ENCODE measurements around the gene ADGRL2. TPM values are rescaled to one million over a fixed set of nuclear protein-coding genes. Genes with fewer than 3 reads are reported as not detected.

ADGRL2 gene
- polyA plus RNA-seq, 3 donors, result not detected

DNA sequence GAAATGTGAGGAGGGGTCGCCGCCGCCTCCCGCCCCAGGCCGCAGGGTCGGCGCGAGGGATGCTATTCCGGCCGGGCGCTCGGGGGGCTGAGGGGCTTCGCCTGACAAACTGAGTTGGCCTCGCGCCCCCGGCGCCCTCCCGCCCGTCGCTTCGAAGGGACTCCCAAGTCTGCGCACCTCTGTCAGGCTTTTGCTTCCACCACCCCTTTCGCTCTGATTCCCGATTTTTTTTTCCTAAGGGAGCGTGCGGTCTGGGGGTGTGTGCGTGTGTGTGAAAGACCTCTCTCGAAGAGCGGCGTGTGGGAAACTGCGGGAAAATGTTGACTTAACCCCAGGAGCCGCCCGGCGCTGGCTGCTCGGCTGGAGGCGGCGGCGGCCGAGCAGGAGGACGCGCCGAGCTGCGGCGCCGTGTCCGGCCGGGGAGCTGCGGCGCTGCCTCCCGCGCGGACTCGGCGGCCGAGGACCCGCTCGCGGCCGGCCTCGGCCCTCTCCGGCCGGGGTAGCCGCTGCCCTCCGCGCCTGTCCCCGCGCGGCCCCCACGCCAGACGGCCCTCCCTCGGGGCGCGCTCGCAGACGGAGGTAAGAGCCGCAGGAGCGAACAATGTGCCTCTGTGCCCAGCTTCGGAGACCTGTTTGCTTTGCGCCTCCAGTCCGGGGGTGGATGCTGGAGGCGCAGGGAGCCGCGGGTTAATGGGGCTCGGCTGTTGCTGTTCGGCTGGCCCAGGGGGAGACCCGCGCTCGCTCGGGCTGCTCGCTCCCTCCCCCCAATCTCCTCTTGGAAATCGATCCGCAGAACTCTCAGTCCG lies 1.1 kb downstream of the ADGRL2 start:
- H3K9me3 ChIP-seq (replicated peaks in 1 of 2; ENCODE audit: control insufficient read depth in 1 of 2, insufficient read depth in 1 of 2, low read length in 2 of 2), result peaks cover 0 to 6% of the 10 kb centered on the region in 2 donors
- no peak overlapping the region for H3K27ac Mint-ChIP-seq
- peak overlapping the region in 1 of 3 experiments; percentile 51 for H3K4me3 ChIP-seq (replicated peaks in 1 of 3; ENCODE audit: low read depth in 2 of 3, low read length in 3 of 3)
- H3K4me1 Mint-ChIP-seq, result peaks cover 15% of the 10 kb centered on the region
- peaks cover 60 to 74% (median 63%) of the 10 kb centered on the region in 3 donors for H3K27me3 Mint-ChIP-seq (ENCODE audit: low read depth in 3 of 3)
- no peak overlapping the region for H3K9ac ChIP-seq (ENCODE audit: insufficient read depth, low read length, poor library complexity, severe bottlenecking)
- no peaks in the 10 kb centered on the region for H4K20me1 ChIP-seq (ENCODE audit: insufficient read depth, low read length)
- peaks cover 0 to 8% (median 5%) of the 10 kb centered on the region in 7 donors for H3K9me3 Mint-ChIP-seq
- no peak for DNase-seq
- TF ChIP-seq, protein P1, sequence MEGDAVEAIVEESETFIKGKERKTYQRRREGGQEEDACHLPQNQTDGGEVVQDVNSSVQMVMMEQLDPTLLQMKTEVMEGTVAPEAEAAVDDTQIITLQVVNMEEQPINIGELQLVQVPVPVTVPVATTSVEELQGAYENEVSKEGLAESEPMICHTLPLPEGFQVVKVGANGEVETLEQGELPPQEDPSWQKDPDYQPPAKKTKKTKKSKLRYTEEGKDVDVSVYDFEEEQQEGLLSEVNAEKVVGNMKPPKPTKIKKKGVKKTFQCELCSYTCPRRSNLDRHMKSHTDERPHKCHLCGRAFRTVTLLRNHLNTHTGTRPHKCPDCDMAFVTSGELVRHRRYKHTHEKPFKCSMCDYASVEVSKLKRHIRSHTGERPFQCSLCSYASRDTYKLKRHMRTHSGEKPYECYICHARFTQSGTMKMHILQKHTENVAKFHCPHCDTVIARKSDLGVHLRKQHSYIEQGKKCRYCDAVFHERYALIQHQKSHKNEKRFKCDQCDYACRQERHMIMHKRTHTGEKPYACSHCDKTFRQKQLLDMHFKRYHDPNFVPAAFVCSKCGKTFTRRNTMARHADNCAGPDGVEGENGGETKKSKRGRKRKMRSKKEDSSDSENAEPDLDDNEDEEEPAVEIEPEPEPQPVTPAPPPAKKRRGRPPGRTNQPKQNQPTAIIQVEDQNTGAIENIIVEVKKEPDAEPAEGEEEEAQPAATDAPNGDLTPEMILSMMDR (IDR thresholded peaks at IDR 0.05), result no peak
- peak overlapping the region in 1 of 2 donors; percentile 90 for H3K4me3 Mint-ChIP-seq
- H3K27ac ChIP-seq (ENCODE audit: low read depth in 1 of 2, low read length in 2 of 2), result no peak overlapping the region
- no peaks in the 10 kb centered on the region for H3K36me3 ChIP-seq (replicated peaks in 1 of 2; ENCODE audit: control insufficient read depth in 1 of 2, insufficient read depth in 2 of 2, low read length in 2 of 2)
- intact Hi-C loops (cut with micrococcal nuclease), result no loop called here
- H3K36me3 Mint-ChIP-seq, result peaks cover 0 to 2% of the 10 kb centered on the region in 2 donors
- under 1% methylated on average over 79 of the region's 93 CpGs for WGBS (ENCODE audit: insufficient coverage)
- H2AFZ ChIP-seq (ENCODE audit: insufficient read depth, low read depth, low read length, poor library complexity, severe bottlenecking), result no peak overlapping the region
- peaks cover 52 to 83% of the 10 kb centered on the region in 2 donors for H3K27me3 ChIP-seq (ENCODE audit: control insufficient read depth in 2 of 2, insufficient read depth in 2 of 2, low read length in 2 of 2)
- peak overlapping the region; percentile 60 for H3K4me2 ChIP-seq (replicated peaks; ENCODE audit: extremely low read depth, low read length, poor library complexity, severe bottlenecking)
- H3K79me2 ChIP-seq (ENCODE audit: insufficient read depth, low read length), result no peaks in the 10 kb centered on the region
- peaks cover 0 to 7% of the 10 kb centered on the region in 2 donors for H3K4me1 ChIP-seq (ENCODE audit: control insufficient read depth in 1 of 2, insufficient read depth in 2 of 2, low read length in 2 of 2)

DNA sequence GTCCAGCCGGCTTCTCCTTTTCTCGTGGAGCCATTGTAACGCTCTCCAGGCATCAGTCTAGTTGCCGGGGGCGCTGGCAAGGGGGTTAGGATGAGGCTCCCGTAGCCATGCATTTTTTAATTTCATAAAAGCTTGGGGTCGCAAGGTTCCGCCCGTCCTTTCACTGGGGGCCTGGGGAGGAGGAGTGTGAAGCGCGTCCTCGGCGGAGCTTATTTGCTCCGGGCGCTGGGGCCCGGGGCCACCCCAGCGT lies 1.6 kb downstream of the ADGRL2 start:
- 2% methylated on average over 17 of the region's 17 CpGs for WGBS (ENCODE audit: insufficient coverage)
- Histone ChIP-seq H3K4me3 (replicated peaks in 1 of 3; ENCODE audit: low read depth in 2 of 3, low read length in 3 of 3) (peak overlapping the region in 1 of 3 experiments; percentile 25), H3K36me3 (replicated peaks in 1 of 2; ENCODE audit: control insufficient read depth in 1 of 2, insufficient read depth in 2 of 2, low read length in 2 of 2) (no peaks in the 10 kb centered on the region), H3K9ac (ENCODE audit: insufficient read depth, low read length, poor library complexity, severe bottlenecking) (no peak overlapping the region), H3K27ac (ENCODE audit: low read depth in 1 of 2, low read length in 2 of 2) (no peak overlapping the region), H3K79me2 (ENCODE audit: insufficient read depth, low read length) (no peaks in the 10 kb centered on the region), H3K4me1 (ENCODE audit: control insufficient read depth in 1 of 2, insufficient read depth in 2 of 2, low read length in 2 of 2) (peaks cover 0 to 7% of the 10 kb centered on the region in 2 donors), H3K9me3 (replicated peaks in 1 of 2; ENCODE audit: control insufficient read depth in 1 of 2, insufficient read depth in 1 of 2, low read length in 2 of 2) (peaks cover 0 to 6% of the 10 kb centered on the region in 2 donors), H4K20me1 (ENCODE audit: insufficient read depth, low read length) (no peaks in the 10 kb centered on the region), H2AFZ (ENCODE audit: insufficient read depth, low read depth, low read length, poor library complexity, severe bottlenecking) (no peak overlapping the region), H3K27me3 (ENCODE audit: control insufficient read depth in 2 of 2, insufficient read depth in 2 of 2, low read length in 2 of 2) (peaks cover 52 to 85% of the 10 kb centered on the region in 2 donors), H3K4me2 (replicated peaks; ENCODE audit: extremely low read depth, low read length, poor library complexity, severe bottlenecking) (peak overlapping the region; percentile 39)
- H3K4me1 Mint-ChIP-seq, result peaks cover 15% of the 10 kb centered on the region
- intact Hi-C loops (cut with micrococcal nuclease), result no loop called here
- peaks cover 0 to 8% (median 5%) of the 10 kb centered on the region in 7 donors for H3K9me3 Mint-ChIP-seq
- DNase-seq, result no peak
- no peak overlapping the region for H3K27ac Mint-ChIP-seq
- peaks cover 0 to 2% of the 10 kb centered on the region in 2 donors for H3K36me3 Mint-ChIP-seq
- TF ChIP-seq, protein P1 (IDR thresholded peaks at IDR 0.05), result no peak
- peaks cover 60 to 75% (median 64%) of the 10 kb centered on the region in 3 donors for H3K27me3 Mint-ChIP-seq (ENCODE audit: low read depth in 3 of 3)
- H3K4me3 Mint-ChIP-seq, result peak overlapping the region in 1 of 2 donors; percentile 79

Data from CD14-positive monocyte (primary cell).